Mesenchymal stem cell (in vitro differentiated cells and primary cell): ENCODE measurements around the gene DYNC1H1.
A peak's percentile ranks its signal among the peaks of the same experiment; 100 is the strongest.

ENCODE experiments used
- DNase-seq: peaks from one replicate; pipeline ENCODE4 v3.0.0-alpha.2; 2013
- H2AFZ ChIP-seq: one replicate; pipeline ENCODE4 v1.6.1; 2013; ENCODE audit warnings: low read depth, mild to moderate bottlenecking, control low read depth, inconsistent platforms, low read length, moderate library complexity
- H2AK5ac ChIP-seq: 2 replicates; pipeline ENCODE4 v1.6.1; 2013; ENCODE audit warnings: low read length, moderate library complexity, mild to moderate bottlenecking, inconsistent platforms; ENCODE audit not compliant: severe bottlenecking
- H2BK120ac ChIP-seq: one replicate; pipeline ENCODE4 v1.6.1; 2013; ENCODE audit warnings: low read depth, mild to moderate bottlenecking, inconsistent platforms, low read length, moderate library complexity
- H2BK12ac ChIP-seq, 2 experiments: one replicate each; pipeline ENCODE4 v1.6.1; 2013; ENCODE audit warnings: inconsistent platforms in 2 of 2, low read length in 2 of 2, mild to moderate bottlenecking in 2 of 2, moderate library complexity in 2 of 2, control low read depth in 1 of 2
- H2BK15ac ChIP-seq: one replicate; pipeline ENCODE4 v1.6.1; 2013; ENCODE audit warnings: mild to moderate bottlenecking, low read depth, inconsistent platforms; ENCODE audit not compliant: poor library complexity, severe bottlenecking
- H2BK5ac ChIP-seq: 2 replicates; pipeline ENCODE4 v1.6.1; 2013; ENCODE audit warnings: low read depth, mild to moderate bottlenecking, low read length, control low read depth, inconsistent platforms; ENCODE audit not compliant: poor library complexity, severe bottlenecking
- H3K14ac ChIP-seq, 2 experiments: one replicate each; pipeline ENCODE4 v1.6.1; 2013; ENCODE audit warnings: inconsistent platforms in 2 of 2, low read length in 2 of 2, control low read depth in 1 of 2, mild to moderate bottlenecking in 1 of 2, moderate library complexity in 1 of 2
- H3K18ac ChIP-seq, 2 experiments: one replicate each; pipeline ENCODE4 v1.6.1; 2013; ENCODE audit warnings: inconsistent platforms in 2 of 2, low read length in 2 of 2, control low read depth in 1 of 2, low read depth in 1 of 2, mild to moderate bottlenecking in 1 of 2
- H3K23ac ChIP-seq, 2 experiments: one replicate each; pipeline ENCODE4 v1.6.1; 2013; ENCODE audit warnings: inconsistent platforms in 2 of 2, low read length in 2 of 2, mild to moderate bottlenecking in 2 of 2, moderate library complexity in 2 of 2, control low read depth in 1 of 2
- H3K27ac ChIP-seq: 2 replicates; pipeline ENCODE4 v1.5.1; 2013; ENCODE audit warnings: mild to moderate bottlenecking, moderate library complexity, low read length, control low read depth, inconsistent platforms; ENCODE audit not compliant: poor library complexity, severe bottlenecking
- H3K27me3 ChIP-seq, 2 experiments: 2 replicates each; pipeline versions ENCODE4 v1.6.1 to v1.7.0; 2013; ENCODE audit warnings: low read length in 2 of 2, mild to moderate bottlenecking in 2 of 2, moderate library complexity in 2 of 2, control low read depth in 1 of 2, inconsistent platforms in 1 of 2; ENCODE audit not compliant: control insufficient read depth in 1 of 2, insufficient read depth in 1 of 2
- H3K36me3 ChIP-seq, 2 experiments: 2 replicates each; pipeline versions ENCODE4 v1.6.1 to v1.7.0; 2013; ENCODE audit warnings: low read length in 2 of 2, control low read depth in 1 of 2, inconsistent platforms in 1 of 2, low read depth in 1 of 2, mild to moderate bottlenecking in 1 of 2; ENCODE audit not compliant: insufficient read depth in 2 of 2, control insufficient read depth in 1 of 2
- H3K4ac ChIP-seq, 2 experiments: one replicate each; pipeline ENCODE4 v1.6.1; 2013; ENCODE audit warnings: inconsistent platforms in 2 of 2, low read length in 2 of 2, mild to moderate bottlenecking in 2 of 2, moderate library complexity in 2 of 2, control low read depth in 1 of 2, low read depth in 1 of 2
- H3K4me1 ChIP-seq: 2 replicates; pipeline ENCODE4 v1.6.1; 2013; ENCODE audit warnings: low read depth, low read length, control low read depth; ENCODE audit not compliant: control insufficient read depth, insufficient read depth
- H3K4me2 ChIP-seq: 2 replicates; pipeline ENCODE4 v1.6.1; 2013; ENCODE audit warnings: low read length, mild to moderate bottlenecking, inconsistent platforms; ENCODE audit not compliant: poor library complexity, severe bottlenecking
- H3K4me3 ChIP-seq, 2 experiments: 2 replicates each; pipeline versions ENCODE4 v1.5.1 to v1.7.0; 2013; ENCODE audit warnings: low read length in 2 of 2, mild to moderate bottlenecking in 2 of 2, control low read depth in 1 of 2, low read depth in 1 of 2; ENCODE audit not compliant: insufficient read depth in 1 of 2
- H3K79me1 ChIP-seq: replicated peaks from 2 replicates; pipeline ENCODE4 v1.6.1; 2013; ENCODE audit warnings: mild to moderate bottlenecking, control low read depth, low read length, inconsistent platforms; ENCODE audit not compliant: poor library complexity, severe bottlenecking
- H3K9ac ChIP-seq: 2 replicates; pipeline ENCODE4 v1.7.0; 2013; ENCODE audit warnings: mild to moderate bottlenecking, low read length, moderate library complexity
- H3K9me3 ChIP-seq: 2 replicates; pipeline ENCODE4 v1.7.0; 2013; ENCODE audit warnings: mild to moderate bottlenecking, low read length; ENCODE audit not compliant: control insufficient read depth
- H4K8ac ChIP-seq: one replicate; pipeline ENCODE4 v1.6.1; 2013; ENCODE audit warnings: inconsistent platforms, mild to moderate bottlenecking, low read length, moderate library complexity
- H4K91ac ChIP-seq: one replicate; pipeline ENCODE4 v1.6.1; 2013; ENCODE audit warnings: mild to moderate bottlenecking, low read length, inconsistent platforms
- WGBS: methylation state at CpG from one replicate; pipeline ENCODE4 v1.1.7; 2013; ENCODE audit warnings: mixed read lengths; 5-methylcytosine and 5-hydroxymethylcytosine counted together

The DYNC1H1 gene

DNA sequence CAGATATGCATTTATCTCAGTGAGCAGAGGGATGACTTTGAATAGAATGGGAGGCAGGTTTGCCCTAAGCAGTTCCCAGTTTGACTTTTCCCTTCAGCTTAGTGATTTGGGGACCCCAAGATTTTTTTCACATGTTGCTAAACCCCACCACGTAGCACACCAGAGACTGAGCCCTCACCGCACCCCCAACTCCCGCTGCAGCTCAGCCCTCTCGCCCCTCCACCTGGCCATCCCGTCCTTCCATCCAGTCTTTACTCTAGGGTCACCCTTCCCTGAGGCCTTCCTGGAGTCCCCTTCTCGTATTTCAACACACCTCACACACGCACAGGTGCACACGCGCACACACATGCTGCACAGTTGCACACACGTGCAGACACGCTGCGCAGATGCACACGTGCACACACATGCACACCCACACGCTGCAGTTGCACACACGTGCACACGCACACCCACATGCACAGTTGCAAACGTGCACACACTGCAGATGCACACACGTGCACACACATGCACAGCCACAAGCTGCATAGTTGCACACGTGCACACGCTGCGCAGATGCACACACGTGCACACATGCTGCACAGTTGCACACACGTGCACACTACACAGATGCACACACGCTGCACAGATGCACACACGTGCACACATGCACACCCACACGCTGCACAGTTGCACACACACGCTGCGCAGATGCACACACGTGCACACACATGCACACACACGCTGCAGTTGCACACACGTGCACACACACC lies 92.5 kb downstream of the DYNC1H1 start:
- Histone ChIP-seq H3K18ac (peak overlapping the region in 1 of 2 experiments; percentile 23), H3K27me3 (no peaks in the 10 kb centered on the region), H2BK5ac (no peak overlapping the region), H3K14ac (peak overlapping the region in 1 of 2 experiments; percentile 71), H2BK15ac (no peak overlapping the region), H3K79me1 (peaks cover 3% of the 10 kb centered on the region), H4K8ac (peak overlapping the region; percentile 61), H3K4ac (no peak overlapping the region), H3K9ac (no peak overlapping the region), H2AK5ac (no peak overlapping the region), H2BK12ac (no peak overlapping the region), H3K27ac (no peak overlapping the region), H2AFZ (no peak overlapping the region), H3K4me3 (peak overlapping the region in 1 of 2 experiments; percentile 11), H3K23ac (no peak overlapping the region), H4K91ac (peak overlapping the region; percentile 97), H2BK120ac (no peak overlapping the region), H3K4me2 (no peak overlapping the region), H3K36me3 (peaks cover 27 to 41% of the 10 kb centered on the region in 2 experiments), H3K9me3 (no peaks in the 10 kb centered on the region), H3K4me1 (peaks cover 15% of the 10 kb centered on the region)
- no peak for DNase-seq
- 97% methylated on average over 31 of the region's 31 CpGs for WGBS

- no peaks in the 10 kb centered on the region for H3K9me3 ChIP-seq
- H3K14ac ChIP-seq, result no peak overlapping the region
- H4K91ac ChIP-seq, result peak overlapping the region; percentile 97
- H2BK15ac ChIP-seq, result no peak overlapping the region
- H3K79me1 ChIP-seq, result peaks cover 3% of the 10 kb centered on the region
- no peak overlapping the region for H2BK12ac ChIP-seq
- peak overlapping the region; percentile 43 for H3K9ac ChIP-seq
- H3K36me3 ChIP-seq, result peaks cover 19 to 34% of the 10 kb centered on the region in 2 experiments
- H3K23ac ChIP-seq, result no peak overlapping the region
- H3K4me3 ChIP-seq, result no peak overlapping the region
- no peak overlapping the region for H3K18ac ChIP-seq
- WGBS, result 55% methylated on average over 7 of the region's 10 CpGs
- H3K27ac ChIP-seq, result no peak overlapping the region
- H3K4me2 ChIP-seq, result no peak overlapping the region
- H3K4ac ChIP-seq, result no peak overlapping the region
- peaks cover 15% of the 10 kb centered on the region for H3K4me1 ChIP-seq
- H4K8ac ChIP-seq, result peak overlapping the region; percentile 61
- no peak overlapping the region for H2BK5ac ChIP-seq
- no peak overlapping the region for H2AK5ac ChIP-seq
- DNase-seq, result no peak
- H3K27me3 ChIP-seq, result no peaks in the 10 kb centered on the region
- H2AFZ ChIP-seq, result no peak overlapping the region
- H2BK120ac ChIP-seq, result no peak overlapping the region
Observed at GRCh38 chr14:102057480-102058114, 93.2 kb downstream of the DYNC1H1 start.

DNA sequence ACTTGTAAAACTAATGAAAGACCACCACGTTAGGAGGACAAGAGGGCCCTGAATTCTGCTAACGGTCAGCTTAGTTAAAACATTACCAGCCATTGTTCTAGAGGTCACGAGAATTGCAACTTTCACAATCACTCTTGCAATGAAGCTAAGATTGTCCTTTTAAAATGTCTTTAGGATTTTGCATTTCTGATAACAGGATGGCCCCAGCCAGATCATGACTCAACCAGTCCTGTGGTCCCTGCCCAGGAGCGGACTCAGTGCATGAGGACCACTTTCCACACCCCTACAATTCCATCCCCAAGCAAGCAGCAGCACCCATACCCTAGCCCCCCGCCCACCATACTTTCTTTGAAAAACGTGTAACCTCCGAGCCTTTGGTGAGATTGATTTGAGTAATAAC lies 93.8 kb downstream of the DYNC1H1 start:
- peak overlapping the region; percentile 43 for H3K9ac ChIP-seq
- H3K4me1 ChIP-seq, result peaks cover 15% of the 10 kb centered on the region
- H2AFZ ChIP-seq, result no peak overlapping the region
- H3K23ac ChIP-seq, result peak overlapping the region in 1 of 2 experiments; percentile 87
- H4K8ac ChIP-seq, result no peak overlapping the region
- H4K91ac ChIP-seq, result no peak overlapping the region
- no peak overlapping the region for H3K18ac ChIP-seq
- H3K9me3 ChIP-seq, result no peaks in the 10 kb centered on the region
- no peak overlapping the region for H2BK120ac ChIP-seq
- peaks cover 15 to 30% of the 10 kb centered on the region in 2 experiments for H3K36me3 ChIP-seq
- no peak overlapping the region for H2BK15ac ChIP-seq
- WGBS, result 91% methylated on average over 6 of the region's 7 CpGs
- DNase-seq, result no peak
- H2AK5ac ChIP-seq, result no peak overlapping the region
- no peaks in the 10 kb centered on the region for H3K27me3 ChIP-seq
- no peak overlapping the region for H3K4ac ChIP-seq
- no peak overlapping the region for H3K4me2 ChIP-seq
- no peak overlapping the region for H2BK12ac ChIP-seq
- no peak overlapping the region for H3K27ac ChIP-seq
- no peak overlapping the region for H3K14ac ChIP-seq
- H2BK5ac ChIP-seq, result no peak overlapping the region
- H3K4me3 ChIP-seq, result no peak overlapping the region
- peaks cover 3% of the 10 kb centered on the region for H3K79me1 ChIP-seq

- Histone ChIP-seq H3K27me3 (no peaks in the 10 kb centered on the region), H3K4me1 (peaks cover 19% of the 10 kb centered on the region), H3K79me1 (peaks cover 2% of the 10 kb centered on the region), H2BK12ac (no peak overlapping the region), H3K27ac (no peak overlapping the region), H3K14ac (no peak overlapping the region), H3K9me3 (no peaks in the 10 kb centered on the region), H4K8ac (no peak overlapping the region), H3K9ac (no peak overlapping the region), H3K23ac (no peak overlapping the region), H3K4ac (no peak overlapping the region), H3K36me3 (peaks cover 12 to 23% of the 10 kb centered on the region in 2 experiments), H3K18ac (no peak overlapping the region), H4K91ac (no peak overlapping the region), H2AK5ac (no peak overlapping the region), H2BK15ac (no peak overlapping the region), H3K4me3 (no peak overlapping the region), H3K4me2 (no peak overlapping the region), H2AFZ (no peak overlapping the region), H2BK5ac (no peak overlapping the region), H2BK120ac (no peak overlapping the region)
- DNase-seq, result no peak
- WGBS, result 80% methylated on average over 4 of the region's 5 CpGs
Observed at GRCh38 chr14:102058961-102059360, 94.6 kb downstream of the DYNC1H1 start.
